Upper lobe of left lung (tissue), 4 donors: ENCODE results near the gene POLN.

Source experiments
- POLR2A ChIP-seq, 4 donors: fragments of 450-650 bp; IDR thresholded peaks; one replicate each; pipeline ENCODE4 v1.5.1; 2016 to 2017; ENCODE audit warnings: antibody characterized with exemption in 4 of 4, mild to moderate bottlenecking in 2 of 4
- POLR2AphosphoS5 ChIP-seq, 2 donors: sonication (generic); formaldehyde crosslinking; IDR thresholded peaks; one replicate each; pipeline ENCODE4 v1.5.1; 2017; ENCODE audit warnings: antibody characterized with exemption in 2 of 2
- TF ChIP-seq, protein P1 (sequence below), 6 experiments: fragments of 450-650 bp in 4 of 6; fragments of 200-600 bp in 2 of 6; sonication (generic) in 2 of 6; IDR thresholded peaks; one replicate each; pipeline ENCODE4 v1.5.1; 2016 to 2019; ENCODE audit warnings: antibody characterized with exemption in 6 of 6

DNA sequence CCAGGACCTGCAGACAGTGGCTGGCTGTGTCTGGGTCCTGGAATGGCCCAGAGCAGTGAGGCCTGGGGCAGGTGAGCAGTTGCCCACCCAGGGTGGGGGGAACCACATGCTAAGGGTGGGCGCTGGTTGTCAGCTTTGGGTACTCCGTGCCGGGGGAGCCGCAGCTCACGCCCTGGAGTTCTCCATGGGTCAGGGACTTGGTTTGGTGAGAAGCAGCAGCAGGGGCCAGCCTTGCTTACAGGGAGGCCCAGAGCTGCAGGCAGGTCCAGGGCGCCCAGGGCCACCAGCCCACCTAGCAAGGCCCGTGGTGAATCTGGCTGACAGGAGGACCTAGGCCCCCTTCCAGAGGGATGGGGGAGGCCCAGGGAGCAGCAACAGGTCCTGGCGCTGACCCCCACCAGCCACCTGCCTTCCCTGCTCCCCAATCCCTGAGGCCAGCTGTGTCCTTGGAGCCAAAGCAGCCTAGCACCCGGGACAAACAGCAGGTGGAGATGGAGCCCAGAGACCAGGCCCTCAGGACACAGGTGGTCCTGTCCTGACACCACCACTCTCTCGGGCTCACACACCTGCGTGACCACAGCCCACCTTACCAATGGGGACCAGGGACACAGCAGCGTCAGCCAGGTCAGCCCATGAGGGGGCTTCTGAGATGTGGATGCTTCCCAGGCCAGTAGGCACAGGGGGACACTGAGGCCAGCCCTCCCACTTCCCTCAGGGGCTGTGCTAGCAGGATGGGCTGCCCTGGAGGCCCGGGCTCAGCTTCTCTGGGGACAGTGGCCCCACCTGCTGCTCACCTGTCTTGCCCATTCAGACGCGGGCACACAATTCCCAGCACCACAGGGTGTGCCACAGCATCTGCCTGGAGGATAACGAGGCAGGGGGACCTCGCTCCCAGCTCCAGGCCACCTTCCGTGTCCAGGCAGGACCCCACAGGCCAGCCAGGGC lies 16.4 kb upstream of the POLN start:
- TF ChIP-seq, protein P1, sequence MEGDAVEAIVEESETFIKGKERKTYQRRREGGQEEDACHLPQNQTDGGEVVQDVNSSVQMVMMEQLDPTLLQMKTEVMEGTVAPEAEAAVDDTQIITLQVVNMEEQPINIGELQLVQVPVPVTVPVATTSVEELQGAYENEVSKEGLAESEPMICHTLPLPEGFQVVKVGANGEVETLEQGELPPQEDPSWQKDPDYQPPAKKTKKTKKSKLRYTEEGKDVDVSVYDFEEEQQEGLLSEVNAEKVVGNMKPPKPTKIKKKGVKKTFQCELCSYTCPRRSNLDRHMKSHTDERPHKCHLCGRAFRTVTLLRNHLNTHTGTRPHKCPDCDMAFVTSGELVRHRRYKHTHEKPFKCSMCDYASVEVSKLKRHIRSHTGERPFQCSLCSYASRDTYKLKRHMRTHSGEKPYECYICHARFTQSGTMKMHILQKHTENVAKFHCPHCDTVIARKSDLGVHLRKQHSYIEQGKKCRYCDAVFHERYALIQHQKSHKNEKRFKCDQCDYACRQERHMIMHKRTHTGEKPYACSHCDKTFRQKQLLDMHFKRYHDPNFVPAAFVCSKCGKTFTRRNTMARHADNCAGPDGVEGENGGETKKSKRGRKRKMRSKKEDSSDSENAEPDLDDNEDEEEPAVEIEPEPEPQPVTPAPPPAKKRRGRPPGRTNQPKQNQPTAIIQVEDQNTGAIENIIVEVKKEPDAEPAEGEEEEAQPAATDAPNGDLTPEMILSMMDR (IDR thresholded peaks at IDR 0.05): no peak
- TF ChIP-seq POLR2AphosphoS5 (IDR thresholded peaks at IDR 0.05) (no peak), POLR2A (IDR thresholded peaks at IDR 0.05) (no peak)
